GM18951 (cell line): ENCODE data around the gene CYSTM1.

Experiments used
- POLR2A ChIP-seq: IDR thresholded peaks from 4 replicates; pipeline ENCODE4 v1.6.1; 2011; ENCODE audit warnings: mild to moderate bottlenecking; ENCODE audit not compliant: insufficient read length, insufficient read depth; ENCODE audit errors: extremely low read depth
- in situ Hi-C: fragments of 300-500 bp; cut with MboI; formaldehyde crosslinking; loops from one replicate; pipeline ENCODE4 v1.12.0; 2022; ENCODE audit warnings: low sequenced_read_pairs, mixed read lengths, inconsistent platforms; ENCODE audit not compliant: unreplicated experiment

The CYSTM1 gene, protein sequence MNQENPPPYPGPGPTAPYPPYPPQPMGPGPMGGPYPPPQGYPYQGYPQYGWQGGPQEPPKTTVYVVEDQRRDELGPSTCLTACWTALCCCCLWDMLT

DNA sequence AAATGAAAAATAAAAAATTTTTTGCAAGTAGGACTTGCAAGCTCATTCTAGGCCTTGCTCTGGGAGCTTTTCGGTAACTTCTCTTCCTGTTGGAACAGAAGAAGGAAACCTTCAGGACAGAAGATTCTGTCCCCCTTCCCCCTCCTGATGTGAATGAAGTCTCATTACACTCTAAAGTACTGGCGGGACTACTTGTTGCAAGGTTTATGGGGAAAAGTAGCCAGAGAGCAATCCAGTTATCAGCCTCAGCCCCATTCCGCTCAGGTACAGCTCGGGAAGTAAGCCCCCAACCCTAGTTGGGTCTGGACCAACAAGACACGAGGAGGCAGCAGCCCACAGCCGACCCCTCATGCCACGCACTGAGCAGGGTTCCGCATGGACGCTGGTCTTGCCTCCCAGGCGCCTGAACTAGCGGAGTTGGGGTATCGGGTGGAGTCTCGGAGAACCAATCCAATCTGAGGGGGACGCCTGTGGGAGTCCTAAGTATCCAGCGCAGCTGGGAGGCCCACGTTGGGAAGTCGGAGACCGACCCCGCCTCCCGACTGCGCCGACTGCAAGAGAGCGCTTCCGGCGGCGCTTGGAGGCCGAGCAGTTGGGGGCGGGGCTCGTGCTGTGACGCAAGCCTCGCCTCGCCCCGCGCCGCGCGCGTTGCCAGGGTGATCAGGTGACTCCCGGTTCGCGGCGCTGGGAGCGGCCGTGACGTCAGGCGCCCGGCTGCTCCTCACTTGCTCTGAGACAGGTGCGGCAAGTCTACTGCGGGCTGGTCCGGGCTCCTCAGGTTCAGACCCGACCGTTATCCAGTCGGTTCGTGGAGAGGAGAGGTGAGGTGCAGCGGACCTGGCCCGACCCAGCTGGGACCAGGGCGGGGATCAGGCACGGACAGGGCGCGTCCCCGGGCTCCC is at the start of gene CYSTM1:
Gene CYSTM1 (plus strand): TSS at position 724 of the 902 bp plus-strand sequence. CDS start 19,278 bp downstream, outside the sequence.
- in situ Hi-C loops: loop anchor here (25.0 kb wide), 1 partner anchor 387 kb away; the partner anchor contains the start of gene PSD2

GRCh38 chr5:140125637-140126036 is 49.4 kb upstream of the CYSTM1 start, which contains the start of gene IGIP:
Gene IGIP, plus strand, starts transcription at chr5:140125937. Its CDS starts 2,540 bp downstream, at chr5:140128477.
- TF ChIP-seq POLR2A: no peak
- in situ Hi-C loops: no loop called here

More for the DNA sequence above, at the start of gene CYSTM1:
- peak; percentile 86 for TF ChIP-seq POLR2A

DNA sequence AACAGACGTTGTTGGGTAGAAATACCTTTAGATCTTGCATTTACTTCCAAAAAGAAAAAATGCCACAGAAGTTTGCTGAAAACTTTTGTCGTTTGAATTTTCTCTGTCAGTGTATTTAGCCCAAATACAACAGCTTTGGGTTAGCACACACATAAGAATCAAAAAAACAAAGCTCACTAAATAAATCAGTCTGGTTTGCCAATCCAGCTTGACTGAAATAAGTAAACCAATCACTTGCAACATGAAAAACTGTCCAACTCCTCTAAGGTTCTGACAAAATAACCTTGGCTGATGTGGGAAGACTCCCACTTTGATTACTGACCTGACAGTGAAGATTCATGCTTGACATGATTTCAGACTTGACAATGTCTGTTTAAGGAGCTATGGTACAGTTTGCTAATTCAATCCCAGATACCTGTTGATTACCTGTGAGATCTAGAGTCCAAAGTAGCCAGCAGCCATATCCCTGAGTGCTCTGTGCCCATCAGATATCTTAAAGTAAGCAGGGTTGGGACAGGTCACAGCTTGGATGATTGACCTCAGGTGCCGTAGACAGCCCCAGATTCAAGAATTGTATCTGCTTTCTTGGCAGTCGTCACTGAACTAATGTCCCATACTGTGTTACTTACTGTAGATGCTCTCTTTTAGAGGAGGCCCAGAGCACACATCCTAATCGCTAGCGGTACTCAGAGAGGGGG is 48.5 kb upstream of the CYSTM1 start:
- TF ChIP-seq POLR2A: no peak

DNA sequence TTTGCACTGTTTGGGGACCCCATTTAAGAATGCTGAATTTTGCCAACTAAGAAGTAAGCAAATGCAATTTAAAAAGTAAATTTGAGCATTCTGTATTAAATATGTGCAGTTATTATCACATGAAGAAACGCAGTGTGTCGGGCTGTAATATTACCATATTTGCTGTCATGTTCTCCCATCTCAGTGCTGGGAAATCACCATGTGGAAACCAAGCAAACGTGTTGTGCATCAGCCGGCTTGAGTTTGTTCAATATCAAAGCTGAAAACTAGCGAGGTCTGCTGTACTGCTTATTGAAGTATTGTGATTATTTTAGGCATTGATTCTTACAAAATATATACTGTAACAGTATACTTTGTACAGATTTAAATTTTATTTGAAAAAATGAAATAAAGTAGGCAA is 46.6 kb upstream of the CYSTM1 start:
- TF ChIP-seq POLR2A: no peak
- in situ Hi-C loops: no loop called here

More for the DNA sequence above, 48.5 kb upstream of the CYSTM1 start:
- in situ Hi-C loops: no loop called here

- in situ Hi-C loops: no loop called here
- no peak for TF ChIP-seq POLR2A
Observed at GRCh38 chr5:140130949-140131733, 43.8 kb upstream of the CYSTM1 start.

DNA sequence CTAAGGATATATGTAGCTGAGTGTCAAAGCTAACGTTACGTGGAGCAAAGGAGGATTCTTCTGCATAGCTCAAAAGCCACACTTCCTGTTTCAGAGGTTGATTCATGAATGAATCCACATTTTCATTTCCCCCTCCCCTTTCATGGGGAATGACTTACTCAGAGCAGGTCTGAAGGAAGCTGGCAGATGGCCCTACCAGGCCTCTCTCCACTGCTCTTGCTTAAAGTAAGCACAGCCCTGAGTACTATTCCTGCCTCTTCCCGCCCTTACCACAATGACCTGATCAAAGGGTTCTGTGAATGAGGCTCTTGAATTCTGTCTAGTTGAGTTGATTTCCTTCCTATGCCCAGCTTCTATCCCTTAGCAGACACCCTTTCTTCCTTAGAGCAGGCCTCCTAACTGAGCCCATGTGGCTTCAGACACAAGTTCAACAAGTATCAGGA is 43.0 kb upstream of the CYSTM1 start:
- no peak for TF ChIP-seq POLR2A
- in situ Hi-C loops: no loop called here

- in situ Hi-C loops: no loop called here
- TF ChIP-seq POLR2A: no peak
Observed at GRCh38 chr5:140133514-140134167, 41.3 kb upstream of the CYSTM1 start.

- in situ Hi-C loops: no loop called here
Observed at GRCh38 chr5:140134277-140134935, 40.6 kb upstream of the CYSTM1 start.

GRCh38 chr5:140135127-140135526 is 39.9 kb upstream of the CYSTM1 start:
- in situ Hi-C loops: no loop called here
- TF ChIP-seq POLR2A: no peak

More at GRCh38 chr5:140134277-140134935, 40.6 kb upstream of the CYSTM1 start:
- TF ChIP-seq POLR2A: no peak

DNA sequence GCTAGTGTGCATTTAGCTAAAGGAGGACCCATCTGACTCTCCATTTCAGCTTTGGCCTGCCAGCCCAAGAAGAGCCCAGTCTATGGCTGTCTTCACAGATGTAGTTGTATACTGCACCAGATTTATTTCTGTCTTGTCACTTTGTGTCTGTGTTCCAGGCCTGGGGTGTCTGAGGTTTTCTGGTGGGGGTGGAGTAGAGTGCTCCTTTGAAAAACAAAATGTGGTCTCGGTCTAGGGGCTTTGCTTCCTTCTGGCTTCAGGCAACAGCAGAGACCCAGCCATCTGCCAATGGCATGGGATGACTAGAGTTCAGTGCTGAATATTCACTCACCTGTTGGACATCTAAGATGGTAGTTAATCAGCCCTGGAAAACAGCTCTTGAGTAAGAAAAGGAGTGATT is 38.4 kb upstream of the CYSTM1 start:
- no peak for TF ChIP-seq POLR2A
- in situ Hi-C loops: no loop called here

DNA sequence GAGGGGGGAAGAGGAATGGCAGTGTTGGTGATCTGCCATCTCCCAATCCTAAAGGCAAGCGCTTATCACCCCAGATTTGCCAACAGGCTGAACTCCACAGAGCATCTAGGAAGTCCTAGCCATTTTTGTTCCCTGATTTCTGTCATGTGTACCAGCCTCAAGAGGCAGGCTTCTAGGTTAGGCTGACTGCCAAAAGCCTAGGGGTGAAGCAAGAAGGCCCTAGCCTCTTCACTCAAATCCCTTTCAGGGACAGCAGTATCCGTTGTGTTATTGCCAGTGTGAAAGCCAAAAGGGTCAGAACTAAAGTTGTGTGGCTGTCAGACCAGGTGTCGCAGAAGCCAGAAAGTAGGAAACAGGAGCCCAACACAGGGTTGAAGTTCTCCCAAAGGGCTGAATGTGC is 34.6 kb upstream of the CYSTM1 start:
- in situ Hi-C loops: no loop called here
- TF ChIP-seq POLR2A: no peak

DNA sequence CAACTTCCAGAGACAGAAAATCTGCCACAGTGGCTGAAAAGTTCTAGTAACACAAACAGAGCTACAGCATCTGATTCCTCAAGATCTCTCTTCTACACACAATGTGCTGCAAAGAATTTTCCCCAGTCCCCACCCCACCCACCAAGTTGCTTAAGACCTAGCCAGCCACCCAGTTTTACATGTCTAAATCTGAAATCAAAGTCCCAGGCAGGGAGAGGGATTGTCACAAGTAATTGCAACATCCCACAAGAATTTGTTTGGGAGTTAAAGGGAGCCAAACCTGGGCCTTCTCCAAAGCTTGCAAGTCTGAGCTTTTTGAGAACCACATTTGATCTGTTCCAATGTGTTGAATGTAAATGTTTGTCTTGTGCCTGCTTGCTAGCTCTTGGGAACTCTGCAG is 33.7 kb upstream of the CYSTM1 start:
- in situ Hi-C loops: no loop called here

GRCh38 chr5:140142246-140142645 is 32.7 kb upstream of the CYSTM1 start:
- TF ChIP-seq POLR2A: no peak
- in situ Hi-C loops: no loop called here

More for the DNA sequence above, 33.7 kb upstream of the CYSTM1 start:
- no peak for TF ChIP-seq POLR2A
